GM18951 (cell line): Measurements from ENCODE around the gene MATN1.

Experiments used
- POLR2A ChIP-seq: IDR thresholded peaks from 4 replicates; pipeline ENCODE4 v1.6.1; 2011; ENCODE audit warnings: mild to moderate bottlenecking; ENCODE audit not compliant: insufficient read length, insufficient read depth; ENCODE audit errors: extremely low read depth
- in situ Hi-C: fragments of 300-500 bp; cut with MboI; formaldehyde crosslinking; loops from one replicate; pipeline ENCODE4 v1.12.0; 2022; ENCODE audit warnings: low sequenced_read_pairs, mixed read lengths, inconsistent platforms; ENCODE audit not compliant: unreplicated experiment

The MATN1 gene

DNA sequence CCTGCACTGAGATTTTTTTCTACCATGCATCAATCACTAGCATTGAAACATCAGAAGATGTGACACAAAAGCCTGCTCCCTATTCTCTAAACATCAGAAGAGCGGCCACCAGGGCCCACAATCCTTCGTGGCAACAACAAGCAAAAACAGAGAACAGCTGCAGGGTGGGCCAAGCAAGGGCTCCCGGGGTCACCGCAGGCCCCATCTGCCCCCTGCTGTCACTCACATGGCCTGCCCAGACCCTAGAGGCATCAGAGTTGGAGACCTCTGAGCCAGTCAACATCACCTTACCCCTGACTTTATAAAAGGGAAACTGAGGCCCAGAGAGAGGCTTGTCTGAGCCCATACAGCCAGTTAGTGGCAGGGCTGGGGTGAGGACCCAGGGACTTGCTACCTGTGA is 32.4 kb upstream of the MATN1 start:
- TF ChIP-seq POLR2A, result peak; percentile 19
- in situ Hi-C loops, result no loop called here

DNA sequence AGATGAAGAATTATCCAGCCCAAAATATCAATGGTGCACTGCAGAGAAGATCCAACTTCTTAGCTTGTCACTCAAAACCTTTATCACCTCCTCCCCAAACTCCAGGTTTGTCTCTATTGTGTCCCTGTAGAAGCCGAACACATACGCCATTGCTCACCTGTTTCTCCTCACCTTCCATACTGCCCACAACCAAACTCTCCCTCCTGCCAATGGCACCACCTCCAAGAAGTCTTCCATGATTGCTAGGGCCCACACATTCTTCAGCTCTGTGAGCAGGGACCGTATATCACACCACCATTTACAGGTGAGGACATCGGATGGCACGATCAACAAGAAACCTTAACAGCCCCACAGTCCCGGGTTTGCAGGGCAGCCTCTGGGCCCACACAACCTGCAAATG is 31.9 kb upstream of the MATN1 start:
- in situ Hi-C loops, result no loop called here
- TF ChIP-seq POLR2A, result no peak

DNA sequence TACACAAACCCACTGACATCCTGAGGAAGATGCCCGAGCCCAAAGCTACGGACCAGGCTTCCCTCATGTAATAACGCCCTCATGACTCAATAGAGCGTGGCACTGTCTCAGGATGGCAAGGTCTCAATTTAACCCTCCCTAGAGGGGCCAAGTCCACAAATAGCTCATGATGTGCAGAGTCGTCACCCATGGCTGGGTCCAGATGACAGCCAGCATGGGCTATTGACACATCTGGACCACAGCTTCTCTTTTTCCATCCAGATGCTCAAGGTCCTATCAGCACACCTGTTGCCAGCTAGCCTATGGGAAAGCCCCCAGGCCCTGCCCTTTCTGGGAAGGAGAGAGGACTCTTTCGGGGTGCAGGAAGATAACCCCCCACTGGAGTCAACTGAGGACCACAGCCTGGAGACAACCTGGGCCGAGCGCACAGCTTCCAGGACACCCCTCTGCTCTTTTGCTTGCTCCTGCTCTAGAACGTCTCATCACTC is 31.3 kb upstream of the MATN1 start:
- peak; percentile 57 for TF ChIP-seq POLR2A
- in situ Hi-C loops, result no loop called here

DNA sequence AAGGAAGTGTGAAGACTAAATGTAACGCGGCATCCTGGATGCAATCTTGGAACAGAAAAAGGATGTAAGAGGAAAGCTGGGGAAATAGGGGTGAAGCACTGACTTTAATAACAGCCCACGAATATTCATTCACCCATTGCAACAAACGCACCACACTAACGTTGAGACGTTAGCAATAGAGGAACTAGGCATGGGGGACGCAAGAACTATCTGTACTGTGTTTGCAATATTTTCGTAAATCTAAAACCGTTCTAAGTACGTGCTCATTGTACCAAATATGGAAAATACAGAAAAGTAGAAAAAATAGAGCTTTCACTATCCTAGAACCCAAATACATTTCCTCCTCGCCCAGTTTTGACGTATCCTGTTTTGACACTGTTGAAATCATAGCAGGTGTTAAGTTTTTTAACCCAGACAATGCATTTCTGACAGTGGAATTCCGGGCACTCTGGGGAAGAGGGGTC is 30.3 kb upstream of the MATN1 start:
- in situ Hi-C loops, result no loop called here
- TF ChIP-seq POLR2A, result peak; percentile 50

DNA sequence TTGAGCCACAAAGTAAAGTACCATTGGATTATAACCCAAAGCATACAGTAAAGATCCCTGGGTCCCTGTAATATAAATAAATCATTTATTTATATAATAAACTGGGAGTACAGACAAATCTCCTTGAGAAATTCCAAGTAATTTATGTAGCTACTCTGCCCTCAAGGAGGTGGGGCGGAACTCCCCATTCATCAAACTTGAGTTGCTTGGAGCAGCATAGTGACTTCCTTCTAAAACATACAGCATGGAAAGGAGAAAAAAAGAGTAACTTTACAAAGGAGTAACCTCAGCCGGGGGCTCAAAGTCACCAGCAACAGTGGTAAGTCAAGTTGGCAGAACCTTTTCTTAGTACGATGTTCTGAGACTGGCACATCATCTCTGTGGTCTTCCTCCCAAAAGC is 29.7 kb upstream of the MATN1 start:
- in situ Hi-C loops, result no loop called here

DNA sequence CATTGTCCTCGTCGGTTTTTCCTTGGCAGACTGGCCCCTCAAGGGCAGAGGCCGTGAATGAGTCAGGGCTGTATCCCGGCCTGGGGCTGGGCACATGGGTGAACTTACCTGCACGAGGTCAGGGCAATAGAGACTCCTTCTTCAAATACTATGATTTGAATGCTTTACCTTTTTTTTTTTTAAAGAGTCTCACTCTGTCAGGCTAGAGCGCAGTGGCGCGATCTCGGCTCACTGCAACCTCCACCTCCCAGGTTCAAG is 29.2 kb upstream of the MATN1 start:
- TF ChIP-seq POLR2A, result no peak
- in situ Hi-C loops, result no loop called here

More for the DNA sequence above, 29.7 kb upstream of the MATN1 start:
- no peak for TF ChIP-seq POLR2A

DNA sequence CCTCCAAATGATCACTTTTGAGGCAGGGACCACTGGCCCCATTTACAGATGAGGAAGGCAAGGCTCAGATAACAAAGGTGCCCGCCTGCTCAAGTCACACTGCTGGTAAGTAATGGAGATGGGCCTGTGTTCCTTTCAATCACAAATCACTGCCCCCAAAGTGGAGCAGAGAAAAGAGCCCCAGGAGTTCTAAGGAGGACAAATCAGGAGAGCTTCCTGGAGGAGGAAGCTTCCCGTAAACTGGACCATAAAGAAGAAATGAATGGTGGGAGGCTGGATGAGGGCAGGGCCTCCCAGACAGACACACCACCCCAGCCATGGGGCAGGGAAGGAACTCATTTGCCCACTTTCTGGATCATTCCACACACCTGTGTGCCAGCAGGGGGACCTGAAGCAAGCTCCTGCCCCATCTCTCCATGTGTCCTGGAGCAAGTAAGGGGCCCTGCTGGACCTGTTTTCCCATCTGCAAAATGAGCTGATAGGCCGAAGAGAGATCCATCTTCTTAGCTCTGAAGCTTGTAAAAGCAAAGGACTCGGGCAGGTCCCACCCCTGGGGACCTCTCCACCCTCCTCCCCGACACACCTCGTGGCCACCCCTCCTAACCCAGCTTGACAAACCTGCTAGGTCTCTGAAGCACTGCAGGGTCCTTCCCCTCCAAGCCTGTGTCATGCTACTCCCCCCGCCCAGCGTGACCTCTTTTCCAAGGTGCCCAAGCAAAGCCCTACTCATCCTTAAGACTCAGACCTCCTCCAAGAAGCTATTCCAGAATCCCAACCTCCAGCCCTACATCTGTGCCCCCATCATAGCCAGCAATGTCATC is 28.7 kb upstream of the MATN1 start:
- peak; percentile 41 for TF ChIP-seq POLR2A

DNA sequence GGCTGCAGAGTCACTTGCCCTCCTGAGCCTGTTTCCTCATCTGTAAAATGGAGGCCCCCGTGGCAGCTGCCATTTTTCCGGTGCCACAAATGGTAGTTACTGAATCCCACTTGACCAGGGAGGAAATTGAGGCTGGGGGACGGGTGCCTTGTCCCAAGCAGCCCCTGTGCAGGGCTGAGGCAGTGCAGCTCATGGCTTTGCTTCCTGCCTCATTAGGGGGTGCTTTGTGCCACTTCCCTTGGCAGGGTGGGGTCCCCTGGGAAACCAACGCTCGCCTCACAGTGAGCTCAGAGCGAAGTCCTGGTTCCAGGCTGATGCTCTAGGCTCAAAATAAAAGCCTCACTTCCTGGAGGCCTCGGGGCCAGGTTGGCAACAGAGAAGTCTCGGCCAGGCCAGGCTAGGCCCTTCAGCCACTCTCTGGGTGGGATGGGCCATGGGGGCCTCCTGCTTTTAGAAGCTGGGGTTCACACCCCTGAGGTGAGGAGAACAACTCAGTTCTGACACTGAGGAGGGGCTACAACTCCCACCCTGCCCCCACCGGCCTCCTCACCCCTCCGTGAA is 27.4 kb upstream of the MATN1 start:
- no peak for TF ChIP-seq POLR2A
- in situ Hi-C loops, result no loop called here

More for the DNA sequence above, 28.7 kb upstream of the MATN1 start:
- in situ Hi-C loops, result no loop called here

DNA sequence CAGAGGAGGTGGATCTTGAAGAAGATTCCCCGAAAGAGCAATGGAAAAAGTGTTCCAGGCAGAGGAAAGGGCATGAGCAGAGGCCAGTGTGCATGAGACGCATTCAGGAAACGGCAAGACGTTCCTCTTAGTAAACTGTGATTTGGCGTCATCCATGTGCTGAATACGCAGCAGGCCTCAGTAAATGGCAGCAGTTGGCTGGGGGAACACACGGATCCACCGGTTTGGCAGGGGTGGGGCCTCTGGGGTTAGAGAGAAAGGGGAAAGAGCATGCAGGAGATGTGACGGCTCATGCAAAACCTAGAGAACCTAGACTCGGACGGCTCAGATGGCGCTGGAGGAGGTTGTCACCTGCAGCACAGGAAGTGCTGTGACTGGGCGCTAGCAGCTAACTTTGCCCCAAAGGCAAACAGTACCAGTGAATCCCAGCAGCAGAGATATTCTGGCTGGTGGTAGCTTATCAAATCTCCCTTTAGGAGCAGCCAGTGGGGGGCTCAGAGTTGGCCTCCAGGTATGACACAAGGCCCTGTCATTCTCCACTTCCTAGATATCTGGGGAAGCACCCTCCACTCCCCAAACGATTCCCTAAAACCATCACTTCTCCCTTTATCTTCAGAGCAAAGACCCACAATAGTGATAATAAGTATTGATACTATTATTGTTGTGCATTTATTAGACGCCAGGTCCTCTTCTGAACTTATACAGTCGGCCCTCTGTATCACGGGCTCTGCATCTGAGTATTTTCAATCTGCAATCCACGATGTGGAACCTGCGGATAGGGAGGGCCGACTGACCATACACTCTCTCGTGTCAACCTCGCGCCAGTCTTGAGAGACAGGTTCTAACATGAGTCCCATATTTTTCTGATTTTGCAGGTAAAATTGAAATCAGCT is 26.6 kb upstream of the MATN1 start:
- in situ Hi-C loops, result no loop called here
- TF ChIP-seq POLR2A, result peak; percentile 65

DNA sequence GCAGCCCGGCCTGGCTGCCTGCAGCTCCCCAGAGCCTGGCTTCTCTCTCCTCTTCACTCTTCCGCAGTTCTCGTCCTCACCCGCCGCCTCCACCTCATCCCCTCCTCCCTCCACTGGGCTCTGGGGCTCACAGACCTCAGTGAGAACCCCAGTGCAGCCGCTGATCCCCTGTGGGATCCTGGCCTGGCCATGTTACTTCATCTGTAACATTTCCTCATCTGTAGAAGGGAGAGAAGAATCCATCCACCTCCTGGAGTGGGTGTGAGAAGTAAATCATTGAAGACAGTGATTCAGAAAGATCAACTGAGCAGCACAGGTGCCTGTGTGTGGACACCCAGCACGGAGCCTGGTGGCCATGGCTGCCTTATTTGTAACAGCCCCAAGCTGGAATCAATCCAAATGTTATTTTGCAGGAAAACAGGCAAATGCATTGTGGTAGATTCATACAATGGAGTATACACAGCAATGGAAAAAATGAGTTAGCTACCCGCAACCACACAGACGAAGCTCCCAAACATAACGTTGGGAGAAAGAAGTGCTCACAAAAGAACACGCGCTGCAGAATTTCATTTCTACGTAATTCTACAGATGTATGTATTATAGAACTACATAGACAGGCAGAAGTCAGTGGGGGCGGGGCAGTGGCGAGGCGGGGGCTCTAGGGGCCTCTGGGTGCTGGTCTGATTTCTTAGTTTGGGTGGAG is 25.5 kb upstream of the MATN1 start:
- TF ChIP-seq POLR2A, result no peak
- in situ Hi-C loops, result no loop called here

DNA sequence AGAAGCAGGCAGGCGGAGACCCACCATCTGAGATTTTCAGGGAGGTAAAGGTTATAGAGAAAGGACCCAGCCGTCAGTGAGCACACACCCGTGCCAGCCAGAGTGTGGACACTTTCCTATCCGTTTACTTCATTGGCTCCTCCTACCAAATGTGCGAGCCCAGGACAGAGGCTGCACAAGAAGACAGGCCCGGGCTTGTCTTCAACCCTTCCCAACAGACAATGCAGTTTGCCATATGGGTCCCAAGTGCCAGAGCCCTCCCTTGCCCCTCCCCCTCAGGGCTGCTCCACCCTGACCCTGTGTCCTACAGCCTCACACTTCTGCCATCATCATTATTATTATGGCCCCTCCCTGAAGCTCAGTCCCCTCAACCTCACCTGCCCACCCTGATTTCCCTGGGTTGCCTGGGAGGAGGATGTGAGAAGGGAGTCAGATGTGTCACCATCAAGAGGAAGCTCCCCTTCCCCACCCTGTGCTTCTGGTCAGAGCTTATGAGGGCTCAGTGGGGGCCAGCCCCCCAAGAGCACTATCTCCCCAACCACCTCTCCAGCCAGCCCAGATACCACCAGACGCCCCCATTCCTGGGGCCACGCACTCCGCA is 24.8 kb upstream of the MATN1 start:
- in situ Hi-C loops, result no loop called here
- peak; percentile 49 for TF ChIP-seq POLR2A

DNA sequence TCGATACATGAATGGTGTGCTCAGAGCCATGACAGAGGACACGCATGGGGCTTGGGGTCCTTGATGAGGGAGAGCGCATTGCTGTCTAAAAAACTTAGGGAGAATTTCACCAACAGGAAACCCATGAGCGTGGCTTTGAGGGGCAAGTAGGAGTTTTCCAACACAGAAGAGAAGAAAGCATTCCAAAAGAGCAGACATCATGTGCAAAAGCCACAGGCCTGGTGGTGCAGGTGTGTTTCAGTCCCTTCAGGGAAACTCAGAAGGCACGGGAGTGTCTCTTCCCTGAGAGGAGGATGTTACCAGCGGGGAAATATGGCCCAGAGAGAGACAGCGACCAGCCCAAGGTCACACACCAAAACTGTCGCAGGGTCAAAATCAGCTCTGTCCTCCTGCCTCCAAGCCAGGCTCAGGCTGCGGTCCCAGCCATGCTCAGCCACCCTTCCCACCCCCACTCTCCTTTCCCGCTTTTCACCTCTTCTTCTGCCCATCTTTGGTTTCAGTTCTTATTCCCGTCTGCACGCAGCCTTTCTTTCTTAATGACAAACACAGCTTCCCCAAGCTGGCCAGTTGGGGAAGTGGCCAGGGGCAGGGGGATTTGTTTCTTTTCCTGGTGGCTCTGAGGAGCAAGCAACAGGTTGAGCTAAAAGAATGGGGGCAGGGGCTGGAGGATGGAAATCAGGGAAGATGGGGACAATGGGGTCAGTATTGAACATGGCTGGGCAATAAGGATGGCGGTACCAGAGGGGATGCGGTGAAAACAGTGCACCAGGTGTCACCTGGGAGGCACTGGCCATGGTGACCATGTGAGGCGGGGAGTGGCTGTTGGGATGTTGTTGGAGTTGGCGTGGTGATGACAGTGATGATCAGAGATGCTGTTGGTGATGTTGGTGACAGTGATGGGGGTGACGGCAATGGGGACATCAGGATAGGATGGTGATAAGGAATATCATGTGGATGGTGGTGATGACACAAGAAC is 23.9 kb upstream of the MATN1 start:
- TF ChIP-seq POLR2A, result peak; percentile 31
- in situ Hi-C loops, result no loop called here
